ENCODE results near the gene CX3CL1.

DNA sequence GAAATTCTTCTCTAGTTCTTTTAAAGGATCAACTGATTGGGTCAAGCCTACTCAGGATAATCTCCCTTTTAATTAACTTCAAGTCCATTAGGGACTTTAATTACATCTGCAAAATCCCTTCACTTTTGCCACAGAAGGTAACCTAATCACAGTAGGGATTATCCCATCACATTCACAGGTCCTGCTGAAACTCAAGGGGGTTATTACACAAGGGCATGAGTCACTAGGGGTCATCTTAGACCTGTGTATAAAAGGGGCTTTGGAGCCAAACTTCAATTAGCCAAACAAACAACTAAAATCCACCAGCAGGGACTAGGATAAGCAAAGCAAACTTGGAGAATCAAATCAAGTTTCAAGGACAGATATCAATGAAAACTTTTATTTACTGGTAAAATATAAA, 55.5 kb downstream of the CX3CL1 start:
- TF ChIP-seq POLR2A (IDR thresholded peaks at IDR 0.05; ENCODE audit: low read depth, low read length) (no peak), EZH2 (IDR thresholded peaks at IDR 0.05; ENCODE audit: borderline replicate concordance, low read depth, low read length, severe bottlenecking) (no peak)

Data from endothelial cell of umbilical vein (primary cell).